Suppressor macrophage (primary cell): ENCODE results near the gene ECEL1.
"Not testable (repeated sequence)": the region's sequence is repeated elsewhere in the genome, so short reads cannot be mapped to it uniquely, and the experiment has no call there.

Experiments
- DNase-seq, 4 experiments: peaks; one replicate each; pipeline ENCODE4 v3.0.0-alpha.2; 2020 to 2022
- total RNA-seq, 17 experiments: gene quantifications; one replicate each; lab custom pipeline; 2026; ENCODE audit warnings: mixed read lengths in 6 of 17, inconsistent platforms in 3 of 17; lab: John Stamatoyannopoulos, UW

Gene ECEL1
- 0 to 1.7 (median 0) reads per million in 17 experiments for total RNA-seq

- peak in 2 of 4 experiments; percentile 8 to 18 for DNase-seq
Measured at GRCh38 chr2:232487385-232488096, at the start of gene ECEL1. Gene ECEL1 (minus strand): TSS chr2:232487834. CDS start chr2:232486653, 1,181 bp downstream.

GRCh38 chr2:232537079-232537478, 49.4 kb upstream of the ECEL1 start:
- DNase-seq, result no peak

GRCh38 chr2:232535761-232536530, 48.3 kb upstream of the ECEL1 start:
- peak in 2 of 4 experiments; percentile 12 to 17 for DNase-seq

- no peak for DNase-seq
Measured at GRCh38 chr2:232534940-232535651, 47.5 kb upstream of the ECEL1 start.

- DNase-seq, result no peak
Measured at GRCh38 chr2:232533944-232534710, 46.5 kb upstream of the ECEL1 start.

GRCh38 chr2:232532821-232533220, 45.2 kb upstream of the ECEL1 start:
- DNase-seq, result not testable (repeated sequence)

GRCh38 chr2:232532419-232532818, 44.8 kb upstream of the ECEL1 start:
- DNase-seq, result no peak

GRCh38 chr2:232530626-232531260, 43.1 kb upstream of the ECEL1 start:
- no peak for DNase-seq

- DNase-seq, result no peak
Measured at GRCh38 chr2:232529806-232530547, 42.3 kb upstream of the ECEL1 start.

GRCh38 chr2:232528746-232529460, 41.3 kb upstream of the ECEL1 start:
- peak; percentile 31 to 68 (median 64) for DNase-seq

- no peak for DNase-seq
Measured at GRCh38 chr2:232527905-232528470, 40.4 kb upstream of the ECEL1 start.

GRCh38 chr2:232526372-232526941, 38.8 kb upstream of the ECEL1 start:
- no peak for DNase-seq

GRCh38 chr2:232525791-232526371, 38.2 kb upstream of the ECEL1 start, which contains the start of gene CHRND:
Gene CHRND (plus strand): TSS chr2:232526160. CDS start chr2:232526216, 56 bp downstream.
- DNase-seq, result no peak

GRCh38 chr2:232525199-232525598, 37.6 kb upstream of the ECEL1 start:
- no peak for DNase-seq

- DNase-seq, result no peak
Measured at GRCh38 chr2:232524771-232525170, 37.1 kb upstream of the ECEL1 start.

- DNase-seq, result peak; percentile 13 to 61 (median 38)
Measured at GRCh38 chr2:232523682-232524597, 36.3 kb upstream of the ECEL1 start.

- DNase-seq, result no peak
Measured at GRCh38 chr2:232523402-232523681, 35.7 kb upstream of the ECEL1 start.
